Right atrium auricular region (tissue), 2 donors: Measurements from ENCODE around the gene HHIPL1. TPM values are rescaled to one million over a fixed set of nuclear protein-coding genes. Genes with fewer than 3 reads are reported as not detected.

Experiments
- DNase-seq: peaks from one replicate; pipeline ENCODE4 v3.0.0-alpha.2; 2019; ENCODE audit warnings: low spot score
- H3K27ac ChIP-seq, 2 donors: fragments of 200-600 bp; sonication (generic); 1 replicate in 1 of 2; 2 replicates in 1 of 2; pipeline ENCODE4 v1.5.1; 2016 to 2019
- H3K27me3 ChIP-seq, 2 donors: fragments of 200-600 bp; sonication (generic); one replicate each; pipeline versions ENCODE4 v1.5.1 to v1.6.0; 2017 to 2019
- H3K36me3 ChIP-seq: fragments of 200-600 bp; sonication (generic); one replicate; pipeline ENCODE4 v1.5.1; 2016
- H3K4me1 ChIP-seq, 2 donors: fragments of 200-600 bp; sonication (generic); one replicate each; pipeline versions ENCODE4 v1.5.1 to v1.6.0; 2017 to 2019
- H3K4me3 ChIP-seq, 2 donors: fragments of 200-600 bp; sonication (generic); 1 replicate in 1 of 2; 2 replicates in 1 of 2; pipeline ENCODE4 v1.5.1; 2017 to 2019; ENCODE audit warnings: mild to moderate bottlenecking in 1 of 2, moderate library complexity in 1 of 2
- H3K9me3 ChIP-seq, 2 donors: fragments of 200-600 bp; sonication (generic); one replicate each; pipeline ENCODE4 v1.5.1; 2019
- total RNA-seq, 2 donors: library from RNA; depleted of rRNA; stranded (reverse); fragments of >200 nt; gene quantifications; one replicate each; pipeline ENCODE4 v1.1.0, GENCODE V29; 2016
- TF ChIP-seq, protein P1 (sequence below), 2 donors: fragments of 200-600 bp; sonication (generic); IDR thresholded peaks; one replicate each; pipeline ENCODE4 v1.5.1; 2019; ENCODE audit warnings: antibody characterized with exemption in 2 of 2

The HHIPL1 gene
- total RNA-seq, 2 donors from 2014 or later: 1.8 to 2.4 TPM

DNA sequence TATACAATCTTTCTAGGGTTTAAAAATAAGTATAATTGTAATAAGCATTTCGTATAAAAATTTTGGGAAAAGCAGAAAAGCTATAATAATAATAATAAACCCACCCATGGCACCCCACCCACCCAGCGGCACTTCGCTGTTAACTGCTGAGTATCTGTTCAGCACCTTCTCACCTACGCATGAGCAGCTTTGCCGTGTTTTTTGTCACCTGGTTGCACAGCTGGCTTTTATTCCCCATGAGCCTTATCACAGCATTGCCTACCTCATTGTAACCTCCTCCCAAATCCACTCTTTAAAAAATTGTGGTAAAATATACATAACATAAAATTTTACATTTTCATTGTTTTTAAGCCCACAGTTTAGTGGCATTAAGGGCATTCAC is 73.9 kb downstream of the HHIPL1 start:
- no peaks in the 10 kb centered on the region for H3K4me1 ChIP-seq
- DNase-seq: peak; percentile 16
- TF ChIP-seq, protein P1, sequence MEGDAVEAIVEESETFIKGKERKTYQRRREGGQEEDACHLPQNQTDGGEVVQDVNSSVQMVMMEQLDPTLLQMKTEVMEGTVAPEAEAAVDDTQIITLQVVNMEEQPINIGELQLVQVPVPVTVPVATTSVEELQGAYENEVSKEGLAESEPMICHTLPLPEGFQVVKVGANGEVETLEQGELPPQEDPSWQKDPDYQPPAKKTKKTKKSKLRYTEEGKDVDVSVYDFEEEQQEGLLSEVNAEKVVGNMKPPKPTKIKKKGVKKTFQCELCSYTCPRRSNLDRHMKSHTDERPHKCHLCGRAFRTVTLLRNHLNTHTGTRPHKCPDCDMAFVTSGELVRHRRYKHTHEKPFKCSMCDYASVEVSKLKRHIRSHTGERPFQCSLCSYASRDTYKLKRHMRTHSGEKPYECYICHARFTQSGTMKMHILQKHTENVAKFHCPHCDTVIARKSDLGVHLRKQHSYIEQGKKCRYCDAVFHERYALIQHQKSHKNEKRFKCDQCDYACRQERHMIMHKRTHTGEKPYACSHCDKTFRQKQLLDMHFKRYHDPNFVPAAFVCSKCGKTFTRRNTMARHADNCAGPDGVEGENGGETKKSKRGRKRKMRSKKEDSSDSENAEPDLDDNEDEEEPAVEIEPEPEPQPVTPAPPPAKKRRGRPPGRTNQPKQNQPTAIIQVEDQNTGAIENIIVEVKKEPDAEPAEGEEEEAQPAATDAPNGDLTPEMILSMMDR (IDR thresholded peaks at IDR 0.05): no peak
- no peaks in the 10 kb centered on the region for H3K9me3 ChIP-seq
- H3K27ac ChIP-seq: no peak overlapping the region
- H3K4me3 ChIP-seq: no peak overlapping the region
- H3K36me3 ChIP-seq: no peaks in the 10 kb centered on the region
- no peaks in the 10 kb centered on the region for H3K27me3 ChIP-seq

DNA sequence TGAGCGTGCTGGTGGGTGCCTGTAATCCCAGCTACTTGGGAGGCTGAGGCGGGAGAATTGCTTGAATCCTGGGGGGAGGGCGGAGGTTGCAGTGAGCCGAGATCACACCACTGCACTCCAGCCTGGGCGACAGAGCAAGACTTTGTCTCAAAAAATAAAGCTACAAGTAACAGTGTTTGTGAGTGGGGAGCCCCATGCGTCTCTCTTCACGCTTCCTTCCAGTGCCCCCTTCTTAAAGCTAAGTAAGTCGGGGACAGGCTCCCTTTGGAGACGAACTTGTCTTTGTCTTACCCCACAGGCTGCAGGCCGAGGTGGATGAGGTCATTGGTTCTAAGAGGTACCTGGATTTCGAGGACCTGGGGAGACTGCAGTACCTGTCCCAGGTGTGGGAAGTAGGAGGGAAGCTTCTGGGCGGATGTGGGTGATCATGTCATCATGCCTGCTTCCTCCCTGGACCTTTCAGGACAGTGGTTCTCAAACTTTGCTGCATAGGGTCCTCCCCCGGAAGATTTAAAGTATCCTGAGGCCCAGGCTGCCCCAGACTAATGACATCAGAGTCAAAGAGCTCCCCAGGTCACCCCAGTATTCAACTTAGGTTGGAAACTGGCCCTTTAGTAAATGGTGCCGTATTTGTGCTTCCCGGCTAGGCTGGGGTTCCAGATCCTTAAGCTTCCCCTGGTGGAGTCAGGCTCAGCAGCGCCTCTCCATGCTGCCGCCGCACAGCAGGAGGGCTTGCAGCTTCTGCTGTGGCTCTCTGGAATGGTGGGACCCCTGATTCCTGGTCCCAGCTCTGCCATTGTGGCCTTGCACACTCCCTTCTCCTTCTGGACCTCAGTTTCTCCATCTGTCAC is 76.2 kb downstream of the HHIPL1 start:
- peak; percentile 11 for DNase-seq
- H3K9me3 ChIP-seq: no peaks in the 10 kb centered on the region
- no peak overlapping the region for H3K27ac ChIP-seq
- no peak overlapping the region for H3K4me3 ChIP-seq
- no peaks in the 10 kb centered on the region for H3K36me3 ChIP-seq
- H3K4me1 ChIP-seq: no peaks in the 10 kb centered on the region
- TF ChIP-seq, protein P1 (IDR thresholded peaks at IDR 0.05): no peak
- no peaks in the 10 kb centered on the region for H3K27me3 ChIP-seq

DNA sequence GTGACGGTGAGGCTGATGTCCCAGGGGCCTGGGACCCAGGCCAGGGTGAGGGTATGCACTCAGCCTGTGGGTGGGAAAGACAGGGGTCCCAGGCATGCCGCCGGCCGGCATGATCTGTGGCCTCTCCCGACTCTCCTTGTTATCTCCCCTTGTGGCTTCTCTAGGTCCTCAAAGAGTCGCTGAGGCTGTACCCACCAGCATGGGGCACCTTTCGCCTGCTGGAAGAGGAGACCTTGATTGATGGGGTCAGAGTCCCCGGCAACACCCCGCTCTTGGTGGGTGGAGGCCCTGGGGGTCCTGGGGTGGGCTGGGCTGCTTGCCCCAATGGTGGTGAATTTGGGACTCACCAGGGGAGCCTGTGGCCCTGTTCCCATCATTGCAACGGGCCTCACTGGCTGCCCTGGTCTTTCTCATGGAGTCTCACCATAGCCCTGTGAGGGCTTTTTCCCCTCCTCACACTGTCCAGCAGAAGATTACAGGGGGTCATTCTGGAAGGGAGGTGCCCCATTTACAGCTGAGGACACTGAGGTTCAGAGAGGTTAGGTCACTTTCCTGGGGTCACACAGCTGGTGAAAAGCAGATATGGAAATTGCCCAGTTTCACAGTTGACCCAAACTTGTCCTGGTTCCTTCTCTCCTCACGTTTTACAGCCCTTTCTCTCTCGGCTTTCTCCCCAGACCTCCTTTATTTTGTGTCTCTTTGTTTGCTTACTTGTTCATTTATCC is 77.0 kb downstream of the HHIPL1 start:
- no peaks in the 10 kb centered on the region for H3K4me1 ChIP-seq
- TF ChIP-seq, protein P1 (IDR thresholded peaks at IDR 0.05): no peak
- DNase-seq: peak; percentile 32
- no peak overlapping the region for H3K27ac ChIP-seq
- H3K4me3 ChIP-seq: no peak overlapping the region
- no peaks in the 10 kb centered on the region for H3K27me3 ChIP-seq
- H3K9me3 ChIP-seq: no peaks in the 10 kb centered on the region
- no peaks in the 10 kb centered on the region for H3K36me3 ChIP-seq

DNA sequence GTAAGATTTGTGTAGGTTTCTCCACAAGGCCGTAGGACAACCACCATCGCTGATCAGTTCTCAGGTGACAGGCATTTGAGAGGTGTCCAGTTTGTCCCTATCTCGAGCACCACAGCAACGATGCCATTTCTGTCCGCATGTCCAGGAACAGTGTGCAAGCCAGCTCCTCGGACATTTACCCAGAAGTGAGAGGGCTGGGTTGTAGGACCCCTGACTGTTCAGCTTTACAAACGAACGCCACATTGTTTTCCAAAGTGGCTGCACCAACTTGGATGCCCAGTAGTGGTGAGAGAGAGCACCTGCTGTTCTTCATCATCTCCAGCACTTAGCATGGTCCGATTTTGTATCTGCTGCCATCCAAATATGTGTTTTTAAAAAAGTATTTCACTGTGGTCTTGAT is 77.8 kb downstream of the HHIPL1 start:
- TF ChIP-seq, protein P1 (IDR thresholded peaks at IDR 0.05): no peak
- peak; percentile 48 for DNase-seq
- no peaks in the 10 kb centered on the region for H3K27me3 ChIP-seq

DNA sequence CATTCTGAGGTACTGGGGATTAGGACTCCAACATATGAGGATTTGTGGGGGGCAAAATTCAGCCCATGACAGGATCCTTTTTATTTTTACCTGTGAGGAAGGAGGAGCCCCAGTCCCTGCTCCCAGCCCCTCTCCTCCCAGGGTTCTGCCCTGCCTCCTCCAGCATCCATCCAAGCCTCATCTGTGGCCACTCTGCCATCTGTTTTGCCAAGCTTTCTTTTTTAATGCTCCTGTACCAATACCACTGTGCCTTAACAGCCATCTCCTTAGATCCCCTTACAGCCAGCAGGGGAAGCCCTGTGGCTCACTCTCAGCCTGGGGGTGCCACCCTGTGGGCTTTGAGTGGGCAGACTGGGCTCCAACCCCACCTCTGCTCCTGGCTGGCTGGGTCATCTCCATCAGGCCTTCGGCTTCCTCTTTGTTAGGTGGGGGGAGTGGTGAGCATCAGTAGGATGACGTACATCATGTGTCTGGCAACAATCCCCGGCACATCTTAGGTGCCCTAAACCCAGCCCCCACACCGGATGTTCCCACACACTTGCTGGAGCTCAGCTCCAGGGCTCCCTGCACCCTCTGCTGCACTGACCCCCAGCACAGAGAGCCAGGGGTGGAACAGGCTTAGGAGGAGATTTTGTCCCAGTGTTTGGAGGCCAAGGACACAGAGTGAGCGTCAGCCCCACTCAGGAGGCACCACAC is 79.4 kb downstream of the HHIPL1 start:
- DNase-seq: peak; percentile 23
- no peaks in the 10 kb centered on the region for H3K27me3 ChIP-seq
- TF ChIP-seq, protein P1 (IDR thresholded peaks at IDR 0.05): no peak

More for the DNA sequence above, 77.8 kb downstream of the HHIPL1 start:
- Histone ChIP-seq H3K36me3 (no peaks in the 10 kb centered on the region), H3K27ac (no peak overlapping the region), H3K9me3 (no peaks in the 10 kb centered on the region), H3K4me3 (no peak overlapping the region), H3K4me1 (no peaks in the 10 kb centered on the region)

More for the DNA sequence above, 79.4 kb downstream of the HHIPL1 start:
- Histone ChIP-seq H3K36me3 (no peaks in the 10 kb centered on the region), H3K4me3 (no peak overlapping the region), H3K9me3 (no peaks in the 10 kb centered on the region), H3K4me1 (no peaks in the 10 kb centered on the region), H3K27ac (no peak overlapping the region)
